ENCODE data around the gene AAMP. TPM values are rescaled to one million over a fixed set of nuclear protein-coding genes. Genes with fewer than 3 reads are reported as not detected.

AAMP gene
- total and polyA plus RNA-seq, 10 donors = 54.1 to 93.8 (median 62.5) TPM

DNA sequence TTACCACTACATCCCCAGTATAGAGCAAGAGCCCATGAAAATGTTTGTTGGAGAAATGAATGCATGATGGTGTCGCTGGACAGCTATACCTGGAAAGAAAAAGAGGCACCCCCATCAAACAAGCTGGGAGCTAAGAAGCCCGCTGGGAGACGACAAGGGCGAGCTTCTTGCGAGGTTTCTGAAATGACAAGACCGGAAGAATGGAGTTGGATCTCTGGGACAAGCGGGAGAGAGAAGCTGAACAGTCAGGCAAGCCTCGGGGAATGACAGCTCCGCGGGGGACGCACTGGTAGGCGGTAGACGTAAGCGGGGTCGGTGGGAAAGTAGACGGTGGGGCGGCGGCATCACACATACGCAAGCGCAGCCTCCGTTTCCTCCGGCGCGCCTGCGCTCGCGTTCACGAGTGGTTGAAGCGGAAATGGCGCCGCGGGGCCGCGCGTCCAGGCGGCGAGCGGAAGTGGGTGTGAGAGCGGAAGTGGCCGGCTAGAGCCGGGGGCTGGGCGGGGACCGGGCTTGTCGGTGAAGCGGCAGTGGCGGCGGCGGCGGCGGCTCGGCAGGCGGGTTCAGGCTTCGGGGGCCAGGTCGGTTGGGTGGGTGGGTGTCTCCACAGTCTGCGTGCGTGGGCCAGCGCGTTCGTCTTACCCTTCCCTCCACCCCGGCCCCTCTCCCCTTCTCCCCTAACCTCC is 53.1 kb downstream of the AAMP start, which contains the start of gene ARPC2:
ARPC2 (plus strand) TSS at position 516 of the 686 bp plus-strand sequence. CDS start 282 bp downstream, outside the sequence.
- Histone ChIP-seq H3K4me1 (peaks cover 34 to 50% (median 45%) of the 10 kb centered on the region in 6 donors), H3K4me3 (peak within 1 kb of the TSS; percentile 77 to 98 (median 92)), H3K36me3 (peaks cover 0 to 25% (median 0%) of the 10 kb centered on the region in 6 donors), H3K9me3 (no peaks in the 10 kb centered on the region), H3K27ac (peak within 1 kb of the TSS; percentile 91 to 99 (median 98)), H3K27me3 (replicated peaks in 1 of 7) (no peaks in the 10 kb centered on the region)
- WGBS, 5 donors = 0 to 1% (median 0%) methylated on average over 29 to 60 of the region's 60 CpGs
- peak; percentile 100 for DNase-seq
- peak; percentile 96 to 99 (median 98) for TF ChIP-seq POLR2AphosphoS5 (IDR thresholded peaks at IDR 0.05)
- TF ChIP-seq POLR2A (IDR thresholded peaks at IDR 0.05) = peak in 2 of 3 donors; percentile 78 to 92
- peak in 9 of 11 experiments; percentile 19 to 67 (median 46) for TF ChIP-seq CTCF (IDR thresholded peaks at IDR 0.05 in 8 of 11, conservative IDR thresholded peaks at IDR 0.05 in 3 of 11)
- intact Hi-C loops (cut with DNase I; ENCODE audit: low total_unique reads) = no loop called here

GRCh38 chr2:218216336-218216673 is 53.6 kb downstream of the AAMP start:
- 63 to 70% (median 65%) methylated on average over 9 of the region's 9 CpGs for WGBS, 5 donors
- Histone ChIP-seq H3K4me1 (peaks cover 29 to 45% (median 40%) of the 10 kb centered on the region in 6 donors), H3K9me3 (no peaks in the 10 kb centered on the region), H3K27me3 (replicated peaks in 1 of 7) (no peaks in the 10 kb centered on the region), H3K27ac (peak overlapping the region; percentile 91 to 99 (median 98)), H3K4me3 (peak overlapping the region; percentile 77 to 98 (median 92)), H3K36me3 (peaks cover 0 to 20% (median 0%) of the 10 kb centered on the region in 6 donors)
- DNase-seq = peak; percentile 84
- TF ChIP-seq POLR2AphosphoS5 (IDR thresholded peaks at IDR 0.05) (no peak), POLR2A (IDR thresholded peaks at IDR 0.05) (no peak), CTCF (IDR thresholded peaks at IDR 0.05 in 8 of 11, conservative IDR thresholded peaks at IDR 0.05 in 3 of 11) (no peak)
- intact Hi-C loops (cut with DNase I; ENCODE audit: low total_unique reads) = no loop called here

Small RNA genes lying within 50 kb of the gene (microRNA-seq; reads per million reads assigned to microRNA genes)
- gene MIR6513 = 3.4 to 5.3 (median 4.7) reads per million in 3 donors

Other genes starting within 250 kb of the AAMP start
- gene RUFY4, start 200.9 kb downstream of the AAMP start, total RNA-seq = 1 to 10 TPM; 2.0 to 4.5 (median 2.6) TPM
- gene RUFY4, start 200.9 kb downstream of the AAMP start, polyA plus RNA-seq = 1 to 10 TPM in 2 of 3 donors, under 1 TPM in 1; 0.32 to 3.7 (median 2.7) TPM
- 100 to 1,000 TPM in 1 of 7 donors, 10 to 100 TPM in 6; 24.4 to 113 (median 56.2) TPM for gene CXCR2, start 144.1 kb downstream of the AAMP start, total RNA-seq
- gene CXCR2, start 144.1 kb downstream of the AAMP start, polyA plus RNA-seq = 1 to 10 TPM in 2 of 3 donors, under 1 TPM in 1; 0.39 to 6.5 (median 2.6) TPM
- 100 to 1,000 TPM in 2 of 7 donors, 10 to 100 TPM in 5; 19.4 to 139 (median 48.4) TPM for gene CXCR1, start 103.2 kb downstream of the AAMP start, total RNA-seq
- gene CXCR1, start 103.2 kb downstream of the AAMP start, polyA plus RNA-seq = 1 to 10 TPM in 2 of 3 donors, under 1 TPM in 1; 0.70 to 6.6 (median 4.9) TPM
- 100 to 1,000 TPM; 344 to 554 (median 430) TPM for gene ARPC2, start 52.9 kb downstream of the AAMP start, total RNA-seq
- 100 to 1,000 TPM; 262 to 317 (median 289) TPM for gene ARPC2, start 52.9 kb downstream of the AAMP start, polyA plus RNA-seq
- gene GPBAR1, start 9.1 kb downstream of the AAMP start, total RNA-seq = 10 to 100 TPM in 1 of 7 donors, 1 to 10 TPM in 6; 2.6 to 13.9 (median 7.3) TPM
- 1 to 10 TPM; 1.4 to 9.0 (median 2.9) TPM for gene GPBAR1, start 9.1 kb downstream of the AAMP start, polyA plus RNA-seq
- gene PNKD, start 382 bp upstream of the AAMP start, total RNA-seq = 10 to 100 TPM; 41.4 to 61.2 (median 47.7) TPM
- gene PNKD, start 382 bp upstream of the AAMP start, polyA plus RNA-seq = 10 to 100 TPM; 69.0 to 92.1 (median 83.5) TPM
- 100 to 1,000 TPM in 3 of 7 donors, 10 to 100 TPM in 4; 79.4 to 121 (median 95.9) TPM for gene TMBIM1, start 22.4 kb upstream of the AAMP start, total RNA-seq
- 10 to 100 TPM; 17.2 to 33.1 (median 27.4) TPM for gene TMBIM1, start 22.4 kb upstream of the AAMP start, polyA plus RNA-seq
- gene CATIP, start 86.7 kb upstream of the AAMP start, total RNA-seq = under 1 TPM in 5 of 7 donors, not detected in 2; 0.30 to 0.76 (median 0.60) TPM
- 1 to 10 TPM in 1 of 3 donors, under 1 TPM in 2; 0.57 to 1.1 (median 0.99) TPM for gene CATIP, start 86.7 kb upstream of the AAMP start, polyA plus RNA-seq
- 100 to 1,000 TPM in 4 of 7 donors, 10 to 100 TPM in 3; 63.5 to 576 (median 167) TPM for gene SLC11A1, start 112.1 kb upstream of the AAMP start, total RNA-seq
- gene SLC11A1, start 112.1 kb upstream of the AAMP start, polyA plus RNA-seq = 10 to 100 TPM in 2 of 3 donors, 1 to 10 TPM in 1; 6.2 to 67.0 (median 38.6) TPM
- gene CTDSP1, start 129.7 kb upstream of the AAMP start, total RNA-seq = 100 to 1,000 TPM; 114 to 184 (median 163) TPM
- 100 to 1,000 TPM in 1 of 3 donors, 10 to 100 TPM in 2; 65.6 to 114 (median 72.4) TPM for gene CTDSP1, start 129.7 kb upstream of the AAMP start, polyA plus RNA-seq
- gene VIL1, start 149.0 kb upstream of the AAMP start, total RNA-seq = under 1 TPM in 3 of 7 donors, not detected in 4; 0.17 to 0.72 (median 0.38) TPM
- under 1 TPM; 0.04 to 0.19 (median 0.06) TPM for gene VIL1, start 149.0 kb upstream of the AAMP start, polyA plus RNA-seq

Measured in spleen (tissue), 11 donors.